ENCODE measurements around the gene EEF1A1. TPM values are rescaled to one million over a fixed set of nuclear protein-coding genes. Genes with fewer than 3 reads are reported as not detected.
"Not testable (repeated sequence)": the region's sequence is repeated elsewhere in the genome, so short reads cannot be mapped to it uniquely, and the experiment has no call there.

Gene EEF1A1
- total and polyA plus RNA-seq, 10 donors, result 7,486 to 13,640 (median 9,400) TPM

GRCh38 chr6:73518100-73518981 lies 2.5 kb downstream of the EEF1A1 start:
- Histone ChIP-seq H3K27ac (peak overlapping the region in 7 of 8 donors; percentile 36 to 100 (median 97)), H3K4me3 (peak overlapping the region in 7 of 8 donors; percentile 19 to 91 (median 29)), H3K36me3 (peaks cover 0 to 70% (median 44%) of the 10 kb centered on the region in 6 donors), H3K4me1 (peaks cover 46 to 82% (median 70%) of the 10 kb centered on the region in 6 donors)
- not testable (repeated sequence) for DNase-seq; H3K9me3 ChIP-seq; H3K27me3 ChIP-seq (replicated peaks in 1 of 7)
- TF ChIP-seq POLR2AphosphoS5 (IDR thresholded peaks at IDR 0.05), result peak in 2 of 3 donors; percentile 49 to 54
- WGBS, 5 donors, result 27 to 43% (median 32%) methylated on average over 14 to 19 of the region's 19 CpGs
- intact Hi-C loops (cut with DNase I; ENCODE audit: low total_unique reads), result loop anchor here (10.0 kb wide), 1 partner anchor 54 kb away; the partner anchor contains the start of gene MTO1

- peaks cover 0 to 85% (median 45%) of the 10 kb centered on the region in 6 donors for H3K36me3 ChIP-seq
- H3K4me3 ChIP-seq, result peak overlapping the region in 2 of 8 donors; percentile 2 to 28
- H3K9me3 ChIP-seq, result no peaks in the 10 kb centered on the region
- peak overlapping the region; percentile 5 to 69 (median 52) for H3K27ac ChIP-seq
- H3K27me3 ChIP-seq (replicated peaks in 1 of 7), result no peaks in the 10 kb centered on the region
- peaks cover 34 to 81% (median 55%) of the 10 kb centered on the region in 6 donors for H3K4me1 ChIP-seq
- TF ChIP-seq POLR2AphosphoS5 (IDR thresholded peaks at IDR 0.05) (peak in 1 of 3 donors; percentile 27), CTCF (IDR thresholded peaks at IDR 0.05 in 8 of 11, conservative IDR thresholded peaks at IDR 0.05 in 3 of 11) (no peak), POLR2A (IDR thresholded peaks at IDR 0.05) (no peak)
- intact Hi-C loops (cut with DNase I; ENCODE audit: low total_unique reads), result loop anchor here (10.0 kb wide), 1 partner anchor 52 kb away; the partner anchor contains the start of gene MTO1
- no peak for DNase-seq
- WGBS, 5 donors, result 52 to 76% (median 64%) methylated on average over 4 of the region's 4 CpGs
These were observed 4.0 kb downstream of the EEF1A1 start for GRCh38 chr6:73516514-73517489.

- TF ChIP-seq POLR2AphosphoS5 (IDR thresholded peaks at IDR 0.05) (no peak), POLR2A (IDR thresholded peaks at IDR 0.05) (no peak), CTCF (IDR thresholded peaks at IDR 0.05 in 8 of 11, conservative IDR thresholded peaks at IDR 0.05 in 3 of 11) (no peak)
- Histone ChIP-seq H3K4me3 (peak overlapping the region in 1 of 8 donors; percentile 28), H3K36me3 (peaks cover 0 to 86% (median 45%) of the 10 kb centered on the region in 6 donors), H3K27me3 (replicated peaks in 1 of 7) (no peaks in the 10 kb centered on the region), H3K4me1 (peaks cover 33 to 91% (median 53%) of the 10 kb centered on the region in 6 donors), H3K9me3 (no peaks in the 10 kb centered on the region), H3K27ac (peak overlapping the region in 7 of 8 donors; percentile 15 to 69 (median 58))
- DNase-seq, result no peak
- WGBS, 5 donors, result 28 to 39% (median 36%) methylated on average over 4 of the region's 4 CpGs
- intact Hi-C loops (cut with DNase I; ENCODE audit: low total_unique reads), result loop anchor here (2.0 to 10.0 kb wide), 2 partner anchors 50 to 98 kb away; partner anchors contain the start of gene MTO1
These were observed 5.6 kb downstream of the EEF1A1 start for GRCh38 chr6:73515204-73515655.

- peak overlapping the region in 6 of 8 donors; percentile 45 to 69 (median 61) for H3K27ac ChIP-seq
- DNase-seq, result no peak
- H3K4me3 ChIP-seq, result no peak overlapping the region
- 34 to 64% (median 51%) methylated on average over 3 of the region's 3 CpGs for WGBS, 5 donors
- no peaks in the 10 kb centered on the region for H3K27me3 ChIP-seq (replicated peaks in 1 of 7)
- H3K36me3 ChIP-seq, result peaks cover 0 to 81% (median 45%) of the 10 kb centered on the region in 6 donors
- H3K4me1 ChIP-seq, result peaks cover 33 to 89% (median 52%) of the 10 kb centered on the region in 6 donors
- no peak for TF ChIP-seq CTCF (IDR thresholded peaks at IDR 0.05 in 8 of 11, conservative IDR thresholded peaks at IDR 0.05 in 3 of 11)
- TF ChIP-seq POLR2A (IDR thresholded peaks at IDR 0.05), result no peak
- no peak for TF ChIP-seq POLR2AphosphoS5 (IDR thresholded peaks at IDR 0.05)
- H3K9me3 ChIP-seq, result no peaks in the 10 kb centered on the region
- intact Hi-C loops (cut with DNase I; ENCODE audit: low total_unique reads), result loop anchor here (2.0 to 10.0 kb wide), 2 partner anchors 50 to 98 kb away; partner anchors contain the start of gene MTO1
These were observed 6.1 kb downstream of the EEF1A1 start for GRCh38 chr6:73514746-73515110.
